DND-41 (cell line): ENCODE data around the gene PSMC2.

Experiments
- ATAC-seq: fragments of 200-7000 bp; cut with Tn5 transposase; 3 replicates; pipeline ENCODE4 v1.9.1; 2021; ENCODE audit warnings: low read depth; ENCODE audit not compliant: insufficient read depth
- DNase-seq: peaks from one replicate; pipeline ENCODE4 v3.0.0-alpha.2; 2020
- H2AFZ ChIP-seq: 2 replicates; pipeline ENCODE4 v1.6.0; 2012; ENCODE audit warnings: low read depth, low read length
- H3K27ac ChIP-seq: 2 replicates; pipeline ENCODE4 v1.5.1; 2012; ENCODE audit warnings: low read length, inconsistent platforms
- H3K27me3 ChIP-seq: fragments of 200-600 bp; sonication (generic); 2 replicates; pipeline ENCODE4 v1.6.0; 2012; ENCODE audit warnings: low read length, mild to moderate bottlenecking, inconsistent platforms; ENCODE audit not compliant: insufficient read depth, poor library complexity
- H3K36me3 ChIP-seq: 2 replicates; pipeline ENCODE4 v1.5.1; 2012; ENCODE audit warnings: low read length, inconsistent platforms; ENCODE audit not compliant: insufficient read depth
- H3K4me1 ChIP-seq: 2 replicates; pipeline ENCODE4 v1.5.1; 2012; ENCODE audit warnings: mild to moderate bottlenecking, low read length; ENCODE audit not compliant: insufficient read depth
- H3K4me2 ChIP-seq: 2 replicates; pipeline ENCODE4 v1.6.0; 2012; ENCODE audit warnings: mild to moderate bottlenecking, moderate library complexity, low read length, inconsistent platforms; ENCODE audit not compliant: insufficient read depth
- H3K4me3 ChIP-seq, 2 experiments: fragments of 200-600 bp in 1 of 2; shearing (Covaris generic) in 1 of 2; 2 replicates each; pipeline ENCODE4 v1.5.1; 2012 to 2016; ENCODE audit warnings: inconsistent platforms in 2 of 2, low read length in 2 of 2, mild to moderate bottlenecking in 2 of 2, low read depth in 1 of 2, moderate library complexity in 1 of 2
- H3K79me2 ChIP-seq: 2 replicates; pipeline ENCODE4 v1.6.0; 2012; ENCODE audit warnings: low read length, inconsistent platforms; ENCODE audit not compliant: insufficient read depth
- H3K9ac ChIP-seq: 2 replicates; pipeline ENCODE4 v1.6.0; 2012; ENCODE audit warnings: low read depth, mild to moderate bottlenecking, inconsistent platforms, low read length, moderate library complexity
- H3K9me3 ChIP-seq: 2 replicates; pipeline ENCODE4 v1.5.1; 2012; ENCODE audit warnings: low read length, moderate library complexity, mild to moderate bottlenecking, inconsistent platforms; ENCODE audit not compliant: insufficient read depth, severe bottlenecking
- H4K20me1 ChIP-seq: 2 replicates; pipeline ENCODE4 v1.6.0; 2012; ENCODE audit warnings: low read length; ENCODE audit not compliant: insufficient read depth
- CTCF ChIP-seq: IDR thresholded peaks from 2 replicates; pipeline ENCODE4 v1.5.1; 2012; ENCODE audit warnings: borderline replicate concordance, low read length, moderate library complexity, mild to moderate bottlenecking; ENCODE audit not compliant: poor library complexity, severe bottlenecking; ENCODE audit errors: extremely low read depth
- EZH2 ChIP-seq: IDR thresholded peaks from 3 replicates; pipeline ENCODE4 v1.6.1; 2012; ENCODE audit warnings: borderline replicate concordance, low read depth, mild to moderate bottlenecking, moderate library complexity, low read length, inconsistent platforms; ENCODE audit not compliant: severe bottlenecking

Gene PSMC2

GRCh38 chr7:103373866-103374643 is 26.6 kb downstream of the PSMC2 start:
- ATAC-seq (no peak), DNase-seq (no peak)
- Histone ChIP-seq H3K4me1 (no peaks in the 10 kb centered on the region), H3K4me2 (no peak overlapping the region), H4K20me1 (no peaks in the 10 kb centered on the region), H3K4me3 (no peak overlapping the region), H2AFZ (no peak overlapping the region), H3K27ac (no peak overlapping the region), H3K9ac (no peak overlapping the region), H3K36me3 (peaks cover 9% of the 10 kb centered on the region; the same call in 1 of the 2 replicates), H3K9me3 (no peaks in the 10 kb centered on the region), H3K27me3 (peaks cover 5% of the 10 kb centered on the region), H3K79me2 (no peaks in the 10 kb centered on the region)
- no peak for TF ChIP-seq EZH2

- ATAC-seq (no peak), DNase-seq (no peak)
- Histone ChIP-seq H3K9me3 (no peaks in the 10 kb centered on the region), H3K4me1 (no peaks in the 10 kb centered on the region), H3K27me3 (peaks cover 12% of the 10 kb centered on the region), H3K27ac (no peak overlapping the region), H3K4me3 (no peak overlapping the region), H3K9ac (no peak overlapping the region), H3K36me3 (no peaks in the 10 kb centered on the region), H3K4me2 (no peak overlapping the region), H3K79me2 (no peaks in the 10 kb centered on the region), H2AFZ (no peak overlapping the region), H4K20me1 (no peaks in the 10 kb centered on the region)
- TF ChIP-seq EZH2 (no peak), CTCF (no peak)
These were observed 32.0 kb downstream of the PSMC2 start for GRCh38 chr7:103379270-103379975.

- Histone ChIP-seq H4K20me1 (no peaks in the 10 kb centered on the region), H3K36me3 (no peaks in the 10 kb centered on the region), H3K9me3 (no peaks in the 10 kb centered on the region), H3K4me2 (no peak overlapping the region), H2AFZ (no peak overlapping the region), H3K4me1 (no peaks in the 10 kb centered on the region), H3K79me2 (no peaks in the 10 kb centered on the region), H3K27ac (no peak overlapping the region), H3K9ac (no peak overlapping the region), H3K27me3 (peaks cover 12% of the 10 kb centered on the region), H3K4me3 (no peak overlapping the region)
- no peak for DNase-seq
- no peak for TF ChIP-seq CTCF
- no peak for TF ChIP-seq EZH2
- ATAC-seq = no peak
These were observed 33.1 kb downstream of the PSMC2 start for GRCh38 chr7:103380395-103381191.
